ENCODE data around the gene CNPY4.
"Not testable (repeated sequence)": the region's sequence is repeated elsewhere in the genome, so short reads cannot be mapped to it uniquely, and the experiment has no call there.

The CNPY4 gene

DNA sequence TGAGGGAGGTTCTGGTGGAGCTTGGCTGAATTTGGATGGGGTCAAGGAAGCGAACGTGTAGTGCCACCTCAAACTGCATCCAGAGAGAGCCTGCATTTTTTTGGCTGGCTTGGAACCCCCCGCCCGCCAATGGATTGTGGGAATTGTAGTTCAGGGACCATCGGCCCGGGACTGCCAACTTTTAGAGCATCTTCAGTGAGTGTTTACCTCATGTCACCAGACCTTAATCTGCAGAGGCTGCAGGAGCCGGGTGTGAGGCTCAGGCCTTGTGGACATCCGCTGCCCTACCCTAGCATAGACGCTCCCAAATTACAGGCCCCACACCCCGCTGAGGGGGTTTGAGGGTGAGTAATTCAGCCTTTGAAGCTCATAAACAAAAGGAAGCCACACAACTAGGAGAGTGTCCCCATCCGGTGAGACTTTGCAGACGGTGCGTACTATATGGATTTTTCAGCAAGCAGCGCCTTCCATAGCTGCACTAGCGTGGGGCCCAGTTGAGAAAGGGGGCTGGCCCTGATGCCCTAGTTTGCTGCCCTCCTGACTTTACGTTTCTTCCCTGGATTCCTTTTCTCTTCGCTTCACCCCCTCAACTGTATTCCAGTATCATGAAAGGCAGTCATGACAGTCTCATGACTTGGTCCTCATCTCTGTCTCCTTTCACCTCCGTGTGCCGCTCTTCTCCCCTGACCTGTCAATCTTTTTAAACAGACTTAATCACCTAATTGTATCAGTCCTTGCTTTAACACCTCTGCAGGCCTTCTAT lies 717 bp downstream of the CNPY4 start:
- Mint-ChIP-seq H3K4me1 (peaks cover 28% of the 10 kb centered on the region), H3K4me3 (peak overlapping the region; percentile 95), H3K27me3 (no peaks in the 10 kb centered on the region), H3K9me3 (no peaks in the 10 kb centered on the region), H3K27ac (peak overlapping the region; percentile 98), H3K36me3 (peaks cover 8% of the 10 kb centered on the region)
- DNase-seq (ENCODE audit: low spot score in 2 of 2) (peak in 1 of 2 donors; percentile 50), ATAC-seq (ENCODE audit: low read depth) (peak; percentile 46)

DNA sequence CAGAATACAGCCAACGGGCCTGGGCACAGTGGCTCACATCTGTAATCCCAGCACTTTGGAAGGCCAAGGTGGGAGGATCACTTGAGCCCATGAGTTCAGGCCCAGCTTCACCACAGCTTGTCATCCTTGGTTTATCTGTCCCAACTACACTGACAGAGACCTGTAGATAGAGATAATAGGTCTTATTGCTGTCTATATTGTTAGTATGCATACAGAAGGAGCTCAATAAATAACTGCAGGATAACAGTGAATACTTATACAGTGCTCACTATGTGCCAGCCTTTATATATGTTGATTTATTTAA lies 1.3 kb downstream of the CNPY4 start:
- Mint-ChIP-seq H3K36me3 (peaks cover 8% of the 10 kb centered on the region), H3K27ac (peak overlapping the region; percentile 98), H3K4me3 (peak overlapping the region; percentile 95), H3K4me1 (peaks cover 28% of the 10 kb centered on the region), H3K9me3 (no peaks in the 10 kb centered on the region), H3K27me3 (no peaks in the 10 kb centered on the region)
- DNase-seq (ENCODE audit: low spot score in 2 of 2) = no peak
- no peak for ATAC-seq (ENCODE audit: low read depth)

GRCh38 chr7:100122067-100122466 lies 2.6 kb downstream of the CNPY4 start:
- Mint-ChIP-seq H3K27ac (no peak overlapping the region), H3K4me3 (no peak overlapping the region), H3K4me1 (peaks cover 28% of the 10 kb centered on the region), H3K9me3 (no peaks in the 10 kb centered on the region), H3K27me3 (no peaks in the 10 kb centered on the region), H3K36me3 (peaks cover 3% of the 10 kb centered on the region)
- ATAC-seq (ENCODE audit: low read depth) (no peak), DNase-seq (ENCODE audit: low spot score in 2 of 2) (no peak)

GRCh38 chr7:100122568-100122967 lies 3.1 kb downstream of the CNPY4 start:
- no peak for DNase-seq (ENCODE audit: low spot score in 2 of 2)
- H3K36me3 Mint-ChIP-seq = peaks cover 3% of the 10 kb centered on the region
- ATAC-seq (ENCODE audit: low read depth) = no peak
- H3K4me1 Mint-ChIP-seq = peaks cover 28% of the 10 kb centered on the region
- H3K27me3 Mint-ChIP-seq = no peaks in the 10 kb centered on the region
- H3K4me3 Mint-ChIP-seq = no peak overlapping the region
- H3K9me3 Mint-ChIP-seq = no peaks in the 10 kb centered on the region
- no peak overlapping the region for H3K27ac Mint-ChIP-seq

DNA sequence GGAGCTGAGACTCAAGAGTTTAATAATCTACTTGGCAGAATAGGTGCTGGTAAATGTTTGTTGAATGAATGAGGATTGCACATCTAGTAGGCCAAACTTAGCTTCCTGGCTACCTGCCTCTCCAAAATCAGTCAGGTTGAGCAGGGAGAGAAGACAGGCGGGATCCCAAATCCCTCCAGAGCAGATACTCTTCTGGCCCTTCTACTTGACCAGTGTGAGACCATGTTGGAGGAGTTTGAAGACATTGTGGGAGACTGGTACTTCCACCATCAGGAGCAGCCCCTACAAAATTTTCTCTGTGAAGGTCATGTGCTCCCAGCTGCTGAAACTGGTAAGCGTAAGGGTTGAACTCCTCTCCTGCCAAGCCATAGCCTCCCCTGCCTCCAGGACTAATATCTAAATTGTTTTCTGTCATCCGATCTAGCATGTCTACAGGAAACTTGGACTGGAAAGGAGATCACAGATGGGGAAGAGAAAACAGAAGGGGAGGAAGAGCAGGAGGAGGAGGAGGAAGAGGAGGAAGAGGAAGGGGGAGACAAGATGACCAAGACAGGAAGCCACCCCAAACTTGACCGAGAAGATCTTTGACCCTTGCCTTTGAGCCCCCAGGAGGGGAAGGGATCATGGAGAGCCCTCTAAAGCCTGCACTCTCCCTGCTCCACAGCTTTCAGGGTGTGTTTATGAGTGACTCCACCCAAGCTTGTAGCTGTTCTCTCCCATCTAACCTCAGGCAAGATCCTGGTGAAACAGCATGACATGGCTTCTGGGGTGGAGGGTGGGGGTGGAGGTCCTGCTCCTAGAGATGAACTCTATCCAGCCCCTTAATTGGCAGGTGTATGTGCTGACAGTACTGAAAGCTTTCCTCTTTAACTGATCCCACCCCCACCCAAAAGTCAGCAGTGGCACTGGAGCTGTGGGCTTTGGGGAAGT lies 5.1 kb downstream of the CNPY4 start:
- Mint-ChIP-seq H3K4me3 (peak overlapping the region; percentile 45), H3K27me3 (no peaks in the 10 kb centered on the region), H3K36me3 (peaks cover 3% of the 10 kb centered on the region), H3K9me3 (no peaks in the 10 kb centered on the region), H3K27ac (peak overlapping the region; percentile 46), H3K4me1 (peaks cover 26% of the 10 kb centered on the region)
- no peak for DNase-seq (ENCODE audit: low spot score in 2 of 2)
- ATAC-seq (ENCODE audit: low read depth) = no peak

DNA sequence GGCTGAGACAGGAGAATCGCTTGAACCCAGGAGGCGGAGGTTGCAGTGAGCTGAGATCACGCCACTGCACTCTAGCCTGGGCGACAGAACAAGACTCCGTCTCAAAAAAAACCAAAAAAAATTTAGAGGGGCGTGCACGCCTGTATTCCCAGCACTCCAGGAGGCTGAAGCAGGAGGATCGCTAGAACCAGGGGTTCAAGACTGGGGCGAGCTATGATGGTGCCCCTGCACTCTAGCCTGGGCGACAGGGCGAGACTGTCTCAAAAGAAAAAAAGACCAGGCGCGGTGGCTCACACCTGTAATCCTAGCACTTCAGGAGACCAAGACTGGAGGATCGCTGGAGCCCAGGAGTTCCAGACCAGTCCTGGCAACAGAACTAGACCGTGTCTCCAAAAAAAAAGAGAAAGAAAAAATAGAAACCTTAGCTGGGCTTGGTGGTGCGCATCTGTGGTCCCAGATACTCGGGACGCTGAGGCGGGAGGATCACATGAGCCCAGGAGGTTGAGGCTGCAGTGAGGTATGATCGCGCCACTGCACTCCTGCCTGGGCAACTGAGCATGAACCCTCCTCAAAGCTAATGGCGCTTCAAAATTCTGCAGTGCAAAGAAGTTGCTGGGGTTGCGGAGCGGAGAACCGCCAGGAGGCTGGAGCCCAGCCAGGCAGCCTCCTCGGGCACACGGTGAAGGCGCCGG lies 7.0 kb downstream of the CNPY4 start:
- DNase-seq (ENCODE audit: low spot score in 2 of 2) (no peak), ATAC-seq (ENCODE audit: low read depth) (no peak)
- Mint-ChIP-seq H3K36me3 (peaks cover 3% of the 10 kb centered on the region), H3K27ac (peak overlapping the region; percentile 99), H3K9me3 (no peaks in the 10 kb centered on the region), H3K4me1 (peaks cover 20% of the 10 kb centered on the region), H3K4me3 (peak overlapping the region; percentile 100), H3K27me3 (no peaks in the 10 kb centered on the region)

- H3K27me3 Mint-ChIP-seq = no peaks in the 10 kb centered on the region
- H3K4me1 Mint-ChIP-seq = peaks cover 20% of the 10 kb centered on the region
- DNase-seq (ENCODE audit: low spot score in 2 of 2) = peak; percentile 90 to 94
- peak within 1 kb of the TSS; percentile 99 for H3K27ac Mint-ChIP-seq
- H3K36me3 Mint-ChIP-seq = peaks cover 3% of the 10 kb centered on the region
- no peaks in the 10 kb centered on the region for H3K9me3 Mint-ChIP-seq
- peak within 1 kb of the TSS; percentile 100 for H3K4me3 Mint-ChIP-seq
- peak; percentile 75 for ATAC-seq (ENCODE audit: low read depth)
Measured at GRCh38 chr7:100126931-100127865, 7.8 kb downstream of the CNPY4 start, which contains the start of gene MBLAC1. Gene MBLAC1, plus strand, starts transcription at chr7:100126967. Its CDS starts 429 bp downstream, at chr7:100127396.

- Mint-ChIP-seq H3K27me3 (no peaks in the 10 kb centered on the region), H3K27ac (no peak overlapping the region), H3K4me3 (peak overlapping the region; percentile 100), H3K4me1 (peaks cover 21% of the 10 kb centered on the region), H3K36me3 (no peaks in the 10 kb centered on the region), H3K9me3 (no peaks in the 10 kb centered on the region)
- no peak for ATAC-seq (ENCODE audit: low read depth)
- peak in 1 of 2 donors; percentile 59 for DNase-seq (ENCODE audit: low spot score in 2 of 2)
Measured at GRCh38 chr7:100127866-100128636, 8.6 kb downstream of the CNPY4 start.

DNA sequence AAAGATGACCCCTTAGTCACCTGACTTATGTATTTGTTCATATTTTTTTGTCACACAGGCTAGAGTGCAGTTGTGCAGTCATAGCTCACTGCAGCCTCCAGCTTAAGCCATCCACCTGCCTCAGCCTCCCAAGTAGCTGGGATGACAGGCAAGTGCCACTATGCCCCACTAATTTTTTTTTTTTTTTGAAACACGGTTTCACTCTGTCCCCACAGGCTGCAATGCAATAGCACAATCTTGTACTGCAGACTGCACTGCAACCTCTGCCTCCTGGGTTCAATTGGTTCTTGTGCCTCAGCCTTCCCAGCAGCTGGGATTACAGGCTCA lies 9.2 kb downstream of the CNPY4 start:
- ATAC-seq (ENCODE audit: low read depth) (no peak), DNase-seq (ENCODE audit: low spot score in 2 of 2) (no peak)
- peaks cover 21% of the 10 kb centered on the region for H3K4me1 Mint-ChIP-seq
- no peaks in the 10 kb centered on the region for H3K9me3 Mint-ChIP-seq
- no peaks in the 10 kb centered on the region for H3K36me3 Mint-ChIP-seq
- H3K27ac Mint-ChIP-seq = no peak overlapping the region
- no peaks in the 10 kb centered on the region for H3K27me3 Mint-ChIP-seq
- H3K4me3 Mint-ChIP-seq = peak overlapping the region; percentile 27

DNA sequence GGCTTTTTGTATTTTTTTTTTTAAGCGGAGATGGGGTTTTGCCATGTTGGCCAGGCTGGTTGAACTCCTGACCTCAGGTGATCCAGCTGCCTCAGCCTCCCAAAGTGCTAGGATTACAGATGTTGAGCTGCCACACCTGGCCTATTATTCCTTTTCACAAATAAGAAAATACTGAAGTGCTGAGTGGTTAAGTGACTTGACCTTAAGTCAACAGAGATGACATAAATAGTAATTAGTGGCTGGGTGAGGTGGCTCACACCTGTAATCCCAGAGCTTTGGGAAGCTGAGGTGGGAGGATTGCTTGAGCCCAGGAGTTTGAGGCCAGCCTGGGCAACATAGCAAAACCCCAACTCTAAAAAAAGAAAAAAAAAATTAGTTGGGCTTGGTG lies 10.8 kb downstream of the CNPY4 start:
- H3K36me3 Mint-ChIP-seq; H3K27me3 Mint-ChIP-seq; H3K9me3 Mint-ChIP-seq; H3K4me3 Mint-ChIP-seq; H3K27ac Mint-ChIP-seq; ATAC-seq (ENCODE audit: low read depth); DNase-seq (ENCODE audit: low spot score in 2 of 2): not testable (repeated sequence)
- peaks cover 15% of the 10 kb centered on the region for H3K4me1 Mint-ChIP-seq

- H3K4me3 Mint-ChIP-seq = no peak overlapping the region
- ATAC-seq (ENCODE audit: low read depth) (no peak), DNase-seq (ENCODE audit: low spot score in 2 of 2) (peak; percentile 82 to 88)
- H3K36me3 Mint-ChIP-seq = no peaks in the 10 kb centered on the region
- H3K27ac Mint-ChIP-seq = no peak overlapping the region
- no peaks in the 10 kb centered on the region for H3K9me3 Mint-ChIP-seq
- H3K27me3 Mint-ChIP-seq = no peaks in the 10 kb centered on the region
- H3K4me1 Mint-ChIP-seq = peaks cover 15% of the 10 kb centered on the region
Measured at GRCh38 chr7:100130608-100131453, 11.4 kb downstream of the CNPY4 start.

GRCh38 chr7:100132126-100132525 lies 12.7 kb downstream of the CNPY4 start:
- ATAC-seq (ENCODE audit: low read depth) (no peak), DNase-seq (ENCODE audit: low spot score in 2 of 2) (no peak)
- Mint-ChIP-seq H3K4me3 (no peak overlapping the region), H3K9me3 (no peaks in the 10 kb centered on the region), H3K36me3 (no peaks in the 10 kb centered on the region), H3K4me1 (peaks cover 13% of the 10 kb centered on the region), H3K27me3 (no peaks in the 10 kb centered on the region), H3K27ac (peak overlapping the region; percentile 19)

Data from memory B cell (primary cell).